K562 (cell line): Measurements from ENCODE around the gene SVIL. TPM values are rescaled to one million over a fixed set of nuclear protein-coding genes. Genes with fewer than 3 reads are reported as not detected.

Experiments used
- ATAC-seq: fragments of 200-7000 bp; cut with Tn5 transposase; 3 replicates; pipeline ENCODE4 v1.9.1; 2020; ENCODE audit warnings: moderate library complexity
- BruUV-seq: library from RNA; stranded (reverse); fragments of 400-500 nt; replicated peaks from 2 replicates; lab custom pipeline; 2021; lab: Mats Ljungman, UMichigan
- CTCF ChIA-PET: fragments of 300-600 bp; formaldehyde crosslinking; extraction: SDS; loops from one replicate; lab custom pipeline; 2021; ENCODE audit warnings: low intra/inter-chr PET ratio; lab: Yijun Ruan, JAX
- POLR2A ChIA-PET: fragments of 300-600, 350-650 bp; sonication (Branson Sonifier 250); formaldehyde crosslinking; extraction: SDS; loops from one replicate; lab custom pipeline; 2021; ENCODE audit warnings: antibody characterized with exemption, inconsistent platforms; lab: Yijun Ruan, JAX
- DNase-seq, 4 experiments: peaks; one replicate each; pipeline versions ENCODE4 v3.0.0 to v3.0.0-alpha.2; 2011 to 2018; ENCODE audit warnings: low spot score in 3 of 4, mixed read lengths in 3 of 4; ENCODE audit errors: extremely low read depth in 1 of 4
- FAIRE-seq: peaks from 2 replicates; lab custom pipeline; 2011; peaks lifted over from hg19 to GRCh38; lab: Jason Lieb, UNC
- H2AFZ ChIP-seq: 2 replicates; pipeline ENCODE4 v1.6.0; 2011; ENCODE audit warnings: low read depth, low read length, control low read depth, inconsistent platforms
- H3K27ac ChIP-seq: fragments of 200-600 bp; 3 replicates; pipeline ENCODE4 v1.8.0; 2011; ENCODE audit warnings: low read depth, mild to moderate bottlenecking, control low read depth, inconsistent platforms, low read length, moderate library complexity, mixed read lengths; ENCODE audit errors: extremely low read depth
- H3K27me3 ChIP-seq, 2 experiments: fragments of 300-600 bp in 1 of 2; 2 replicates in 1 of 2; 3 replicates in 1 of 2; pipeline versions ENCODE4 v1.6.0 to v1.8.0; 2011; ENCODE audit warnings: inconsistent platforms in 2 of 2, low read length in 2 of 2, mild to moderate bottlenecking in 1 of 2, mixed read lengths in 1 of 2, moderate library complexity in 1 of 2; ENCODE audit not compliant: control insufficient read depth in 2 of 2, insufficient read depth in 2 of 2
- H3K36me3 ChIP-seq: fragments of 300-600 bp; 3 replicates; pipeline ENCODE4 v1.8.0; 2011; ENCODE audit warnings: mild to moderate bottlenecking, low read length, inconsistent platforms; ENCODE audit not compliant: control insufficient read depth, insufficient read depth
- H3K4me1 ChIP-seq, 2 experiments: fragments of 200-600 bp in 1 of 2; replicated peaks in 1 of 2; 2 replicates in 1 of 2; 3 replicates in 1 of 2; pipeline versions ENCODE4 v1.5.1 to v1.8.0; 2011; ENCODE audit warnings: inconsistent platforms in 2 of 2, low read length in 2 of 2, mild to moderate bottlenecking in 1 of 2, mixed read lengths in 1 of 2, moderate library complexity in 1 of 2; ENCODE audit not compliant: control insufficient read depth in 2 of 2, insufficient read depth in 2 of 2
- H3K4me2 ChIP-seq: 2 replicates; pipeline ENCODE4 v1.6.1; 2011; ENCODE audit warnings: low read length, control low read depth, inconsistent platforms, mixed read lengths; ENCODE audit not compliant: insufficient read depth
- H3K4me3 ChIP-seq: fragments of 200-600 bp; sonication (generic), shearing (Covaris generic); 2 replicates; pipeline ENCODE4 v1.5.1; 2016; ENCODE audit warnings: control low read depth, inconsistent platforms
- H3K79me2 ChIP-seq: fragments of 200-600 bp; 3 replicates; pipeline ENCODE4 v1.8.0; 2011; ENCODE audit warnings: low read length, inconsistent platforms; ENCODE audit not compliant: control insufficient read depth, insufficient read depth
- H3K9ac ChIP-seq, 2 experiments: 2 replicates each; pipeline versions ENCODE4 v1.6.0 to v1.6.1; 2011; ENCODE audit warnings: low read depth in 2 of 2, low read length in 2 of 2, control low read depth in 1 of 2, inconsistent platforms in 1 of 2, mild to moderate bottlenecking in 1 of 2, mixed read lengths in 1 of 2; ENCODE audit not compliant: insufficient read depth in 1 of 2
- H3K9me1 ChIP-seq: one replicate; pipeline ENCODE4 v1.6.0; 2011; ENCODE audit warnings: inconsistent platforms, mild to moderate bottlenecking, low read length, moderate library complexity; ENCODE audit not compliant: control insufficient read depth, insufficient read depth
- H3K9me3 ChIP-seq: replicated peaks from 2 replicates; pipeline ENCODE4 v1.5.1; 2011; ENCODE audit warnings: low read depth, low read length, inconsistent platforms; ENCODE audit not compliant: control insufficient read depth, insufficient read depth
- H4K20me1 ChIP-seq: replicated peaks from 2 replicates; pipeline ENCODE4 v1.6.1; 2011; ENCODE audit warnings: low read length, inconsistent platforms, mixed read lengths; ENCODE audit not compliant: control insufficient read depth, insufficient read depth
- BRD4 ChIP-seq: fragments of 200-600 bp; sonication (generic); IDR thresholded peaks from 2 replicates; pipeline ENCODE4 v1.6.1; 2017; ENCODE audit warnings: inconsistent platforms
- CBFA2T3 ChIP-seq: fragments of 450-650 bp; IDR thresholded peaks from 2 replicates; pipeline ENCODE4 v1.6.1; 2017
- CBX1 ChIP-seq: sonication (generic); IDR thresholded peaks from 2 replicates; pipeline ENCODE4 v1.6.1; 2016; ENCODE audit warnings: antibody characterized with exemption, low read depth, mild to moderate bottlenecking
- DMBX1 ChIP-seq: fragments of 250-450 bp; sonication (Bioruptor Pico); IDR thresholded peaks from 2 replicates; pipeline ENCODE4 v1.8.0; 2022; ENCODE audit warnings: inconsistent platforms, mild to moderate bottlenecking, moderate library complexity, borderline replicate concordance
- FOXM1 ChIP-seq, 2 experiments: fragments of 450-650 bp in 1 of 2; sonication (generic) in 1 of 2; formaldehyde crosslinking in 1 of 2; IDR thresholded peaks; 2 replicates each; pipeline versions ENCODE4 v1.6.1 to v1.9.0; 2017 to 2022; ENCODE audit warnings: low read depth in 2 of 2, mild to moderate bottlenecking in 2 of 2, missing genetic modification reagents in 1 of 2, moderate library complexity in 1 of 2
- HDAC6 ChIP-seq: IDR thresholded peaks from 2 replicates; pipeline ENCODE4 v1.6.1; 2012; ENCODE audit warnings: low read depth, mild to moderate bottlenecking, control low read depth, inconsistent platforms, low read length, moderate library complexity
- KLF13 ChIP-seq: fragments of 450-650 bp; IDR thresholded peaks from 2 replicates; pipeline ENCODE4 v1.6.1; 2016; ENCODE audit warnings: missing genetic modification characterization, low read depth, mild to moderate bottlenecking, missing compliant biosample characterization, moderate library complexity, borderline replicate concordance
- MAFF ChIP-seq: IDR thresholded peaks from 2 replicates; pipeline ENCODE4 v1.6.1; 2012; ENCODE audit warnings: low read length, improper control_type of control experiment
- SNIP1 ChIP-seq: fragments of 450-650 bp; IDR thresholded peaks from 2 replicates; pipeline ENCODE4 v1.7.1; 2017; ENCODE audit warnings: low read depth, mild to moderate bottlenecking
- SP2 ChIP-seq: IDR thresholded peaks from 2 replicates; pipeline ENCODE4 v1.6.1; 2011; ENCODE audit warnings: mild to moderate bottlenecking, low read depth, low read length, moderate library complexity; ENCODE audit not compliant: poor library complexity, severe bottlenecking; ENCODE audit errors: extremely low read depth
- TAL1 ChIP-seq: fragments of 450-650 bp; IDR thresholded peaks from 2 replicates; pipeline ENCODE4 v1.6.1; 2016; ENCODE audit warnings: mild to moderate bottlenecking
- ZNF3 ChIP-seq: fragments of 250-450 bp; sonication (Bioruptor Pico); IDR thresholded peaks from 2 replicates; pipeline ENCODE4 v1.5.0; 2021; ENCODE audit warnings: mild to moderate bottlenecking, moderate library complexity
- ZNF384 ChIP-seq: IDR thresholded peaks from 2 replicates; pipeline ENCODE4 v1.6.1; 2012; ENCODE audit warnings: low read depth, low read length, improper control_type of control experiment
- ZNF785 ChIP-seq: fragments of 250-450 bp; sonication (Bioruptor Pico); IDR thresholded peaks from 2 replicates; pipeline ENCODE4 v1.4.0; 2020; ENCODE audit warnings: mild to moderate bottlenecking
- WGBS: fragments of 100-300 bp; shearing (Covaris generic); methylation state at CpG from one replicate; pipeline ENCODE4 v1.1.6; 2016; ENCODE audit warnings: low coverage, mixed read lengths; ENCODE audit not compliant: insufficient coverage; ENCODE audit errors: missing lambda C conversion rate; 5-methylcytosine and 5-hydroxymethylcytosine counted together
- in situ Hi-C: fragments of 300-500 bp; cut with MboI; formaldehyde crosslinking; loops from 4 replicates; pipeline ENCODE4 v1.15.0; 2018; ENCODE audit warnings: inconsistent platforms, mixed read lengths
- intact Hi-C: fragments of 100-400 bp; cut with micrococcal nuclease; formaldehyde crosslinking; loops from 2 replicates; pipeline ENCODE4 v1.14.2; 2022
- polyA plus RNA-seq, 8 experiments: library from polyadenylated mRNA; depleted of rRNA in 4 of 8; stranded (reverse) in 5 of 8; unstranded in 3 of 8; fragments of >200 nt; fragmentation: Nextera tagmentation in 2 of 8; fragmentation: Illumina TruSeq in 1 of 8; extraction: Ambion mirVana in 2 of 8; extraction: Trizol in 1 of 8; gene quantifications; 2 replicates each; pipeline versions ENCODE4 v1.2.1 to v1.2.3, GENCODE V29; 2011 to 2014; ENCODE audit warnings: inconsistent platforms in 1 of 8, missing spikeins in 1 of 8
- total RNA-seq, 7 experiments: library from RNA; depleted of rRNA in 6 of 7; stranded (reverse); fragments of >200 nt in 6 of 7; fragmentation: Illumina TruSeq in 2 of 7; extraction: Trizol in 2 of 7; gene quantifications; 2 replicates each; pipeline versions ENCODE4 v1.2.1 to v1.2.3, GENCODE V29; 2011 to 2021; ENCODE audit warnings: low replicate concordance in 1 of 7

SVIL gene
- total and polyA plus RNA-seq, 9 of the 15 experiments (the other 6 are each of a cell fraction or from before 2014, with no cell fraction given) = under 0.01 to 0.18 (median 0.05) TPM; not detected in 3

- no peak for TF ChIP-seq ZNF3 (CRISPR knock-in tag)
- TF ChIP-seq DMBX1 = no peak
- no peak for TF ChIP-seq HDAC6
- TF ChIP-seq SNIP1 = no peak
- no peak for TF ChIP-seq SP2
- TF ChIP-seq FOXM1 (IDR thresholded peaks at IDR 0.05; ENCODE audit: low read depth) = no peak
- no peak for TF ChIP-seq FOXM1 (CRISPR knock-in tag; IDR thresholded peaks at IDR 0.05; ENCODE audit: low read depth)
- no peak for TF ChIP-seq MAFF
Measured at GRCh38 chr10:29524720-29525119, 110.1 kb downstream of the SVIL start (continued).

- DNase-seq = peak in 1 of 4 experiments; percentile 14
- H3K9me3 ChIP-seq = no peaks in the 10 kb centered on the region
- H3K79me2 ChIP-seq = no peaks in the 10 kb centered on the region
- no peaks in the 10 kb centered on the region for H3K4me1 ChIP-seq
- in situ Hi-C loops = no loop called here
- TF ChIP-seq ZNF3 (CRISPR knock-in tag) = no peak
- TF ChIP-seq CBFA2T3 = peak; percentile 41
- peak; percentile 39; the same call in 1 of the 2 replicates for TF ChIP-seq TAL1
- no peak for TF ChIP-seq CBX1
- no peak for TF ChIP-seq KLF13 (tag)
- no peak for TF ChIP-seq ZNF785 (CRISPR knock-in tag)
- TF ChIP-seq ZNF384 = no peak
- no peak for TF ChIP-seq BRD4
- H3K9me1 ChIP-seq = no peaks in the 10 kb centered on the region
- peak; percentile 19 for FAIRE-seq
- no peaks in the 10 kb centered on the region for H4K20me1 ChIP-seq
- H3K27me3 ChIP-seq = peaks cover 29 to 37% of the 10 kb centered on the region in 2 experiments
- no peak overlapping the region for H3K9ac ChIP-seq
- intact Hi-C loops = no loop called here
- POLR2A ChIA-PET = interaction anchor here (1.0 to 2.8 kb wide), 2 partner anchors 8 to 10 kb away, joined by 3 to 9 read pairs; no protein-coding TSS in a partner anchor
- no peak overlapping the region for H3K4me3 ChIP-seq
- no peak overlapping the region for H2AFZ ChIP-seq
- no peak overlapping the region for H3K4me2 ChIP-seq
- no peaks in the 10 kb centered on the region for H3K36me3 ChIP-seq
- no TSS peak for BruUV-seq
- no peak; the same call in 2 of the 3 replicates for ATAC-seq
- no peak overlapping the region for H3K27ac ChIP-seq
- CTCF ChIA-PET = no interaction called here
- WGBS = 1% methylated on average over 7 of the region's 7 CpGs
Measured at GRCh38 chr10:29524294-29524693, 110.5 kb downstream of the SVIL start.
